Activated B cell treated with CpG ODN at 0.5 μM for 24 hours (primary cell): Measurements from ENCODE around the gene EBF3. TPM values are rescaled to one million over a fixed set of nuclear protein-coding genes. Genes with fewer than 3 reads are reported as not detected.

Experiments used
- ATAC-seq: fragments of 200-7000 bp; cut with Tn5 transposase; one replicate; pipeline ENCODE4 v1.10.0; 2021; ENCODE audit warnings: low read depth, mild to moderate bottlenecking, moderate library complexity
- CTCF ChIA-PET: fragments of 350-600 bp; sonication (Branson Sonifier 250); formaldehyde crosslinking; loops from one replicate; lab custom pipeline; 2021; ENCODE audit warnings: antibody characterized with exemption; lab: Charles Lee
- POLR2A ChIA-PET: fragments of 350-600 bp; sonication (Branson Sonifier 250); formaldehyde crosslinking; loops from one replicate; lab custom pipeline; 2021; ENCODE audit warnings: antibody characterized with exemption; lab: Charles Lee
- DNase-seq: peaks from one replicate; pipeline ENCODE4 v3.0.0; 2022
- H3K27ac Mint-ChIP-seq: one replicate; pipeline ENCODE4 v1.8.0; 2020; ENCODE audit warnings: mixed read lengths
- H3K27me3 Mint-ChIP-seq: one replicate; pipeline ENCODE4 v1.8.0; 2021; ENCODE audit warnings: mixed read lengths
- H3K36me3 Mint-ChIP-seq: one replicate; pipeline ENCODE4 v1.8.0; 2021; ENCODE audit warnings: low read depth, mixed read lengths
- H3K4me1 Mint-ChIP-seq: one replicate; pipeline ENCODE4 v1.8.0; 2021; ENCODE audit warnings: mixed read lengths
- H3K4me3 Mint-ChIP-seq: one replicate; pipeline ENCODE4 v1.8.0; 2020; ENCODE audit warnings: mild to moderate bottlenecking, mixed read lengths
- H3K9me3 Mint-ChIP-seq: one replicate; pipeline ENCODE4 v1.8.0; 2020; ENCODE audit warnings: mixed read lengths
- CTCF ChIP-seq: fragments of 200-600 bp; IDR thresholded peaks from one replicate; pipeline ENCODE4 v1.8.0; 2022; ENCODE audit warnings: antibody characterized with exemption, mild to moderate bottlenecking
- intact Hi-C: fragments of 100-400 bp; cut with micrococcal nuclease; formaldehyde crosslinking; loops from one replicate; pipeline ENCODE4 v1.15.1; 2024
- total RNA-seq: library from RNA; stranded (reverse); gene quantifications from 2 replicates; pipeline ENCODE4 v1.2.3, GENCODE V29; 2022

Gene EBF3
- total RNA-seq, 1 donor from 2014 or later = not detected

GRCh38 chr10:129849853-129850252, 114.2 kb downstream of the EBF3 start:
- H3K36me3 Mint-ChIP-seq = no peaks in the 10 kb centered on the region
- no peaks in the 10 kb centered on the region for H3K4me1 Mint-ChIP-seq
- no peak overlapping the region for H3K27ac Mint-ChIP-seq
- no peaks in the 10 kb centered on the region for H3K9me3 Mint-ChIP-seq
- ATAC-seq (no peak), DNase-seq (no peak)
- CTCF ChIA-PET = no interaction called here
- intact Hi-C loops = no loop called here
- TF ChIP-seq CTCF = no peak
- H3K27me3 Mint-ChIP-seq = peaks cover 3% of the 10 kb centered on the region
- POLR2A ChIA-PET = no interaction called here
- H3K4me3 Mint-ChIP-seq = no peak overlapping the region

DNA sequence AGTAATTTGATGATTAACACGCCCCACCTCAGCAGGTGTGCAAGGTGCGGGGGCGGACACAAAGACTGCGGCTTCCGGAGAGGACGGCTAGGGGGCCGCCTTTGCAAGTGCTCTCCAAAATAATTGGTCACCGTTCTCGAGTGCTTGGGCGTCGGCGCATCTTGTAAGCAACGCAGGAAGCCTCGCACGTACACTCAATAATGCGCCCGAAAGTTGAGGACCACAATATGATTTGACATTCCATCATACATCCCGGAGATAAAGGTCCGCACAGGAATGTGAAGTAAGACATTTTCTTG, 114.7 kb downstream of the EBF3 start:
- TF ChIP-seq CTCF = no peak

DNA sequence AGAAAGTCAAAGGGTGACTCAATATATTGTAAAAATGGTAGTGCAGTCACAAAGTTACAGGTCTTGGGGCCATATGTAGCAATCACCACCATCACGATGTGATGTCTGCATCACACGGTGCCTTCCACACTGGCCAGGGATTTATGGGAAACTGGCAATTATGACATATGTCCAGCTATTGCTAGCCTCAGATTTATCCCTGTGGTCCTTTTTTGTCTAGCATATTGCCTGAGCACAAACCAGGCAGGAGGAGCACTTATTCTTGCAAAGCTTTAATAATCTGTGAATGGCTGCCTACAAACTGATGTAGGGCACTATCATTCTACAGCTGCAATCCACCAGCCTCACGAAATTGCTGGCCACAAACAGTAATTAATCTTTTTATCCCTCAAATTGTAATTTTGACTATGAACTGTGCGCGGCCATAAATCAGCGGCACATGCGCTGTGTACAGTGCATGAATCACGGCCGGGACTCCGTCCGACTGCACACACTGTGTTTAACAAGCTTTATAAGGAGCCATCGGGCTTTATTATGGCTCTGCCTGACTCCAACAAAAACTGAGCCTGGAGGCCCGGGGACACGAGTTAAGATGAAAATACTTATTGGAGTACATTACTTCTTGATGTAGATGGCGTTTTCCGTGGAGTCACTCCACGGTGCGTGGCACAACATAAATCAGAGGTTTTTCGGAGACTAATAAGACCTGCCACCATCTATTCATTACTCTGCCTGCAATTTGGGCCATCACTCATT, 115.2 kb downstream of the EBF3 start:
- H3K27ac Mint-ChIP-seq = no peak overlapping the region
- H3K4me1 Mint-ChIP-seq = no peaks in the 10 kb centered on the region
- H3K9me3 Mint-ChIP-seq = no peaks in the 10 kb centered on the region
- POLR2A ChIA-PET = no interaction called here
- no peaks in the 10 kb centered on the region for H3K36me3 Mint-ChIP-seq
- H3K4me3 Mint-ChIP-seq = no peak overlapping the region
- intact Hi-C loops = no loop called here
- TF ChIP-seq CTCF = no peak
- peaks cover 3% of the 10 kb centered on the region for H3K27me3 Mint-ChIP-seq
- no peak for ATAC-seq
- CTCF ChIA-PET = no interaction called here
- DNase-seq = no peak

More for the DNA sequence above, 114.7 kb downstream of the EBF3 start:
- H3K4me1 Mint-ChIP-seq = no peaks in the 10 kb centered on the region
- ChIA-PET POLR2A (no interaction called here), CTCF (no interaction called here)
- ATAC-seq = no peak
- no peak overlapping the region for H3K4me3 Mint-ChIP-seq
- no peak for DNase-seq
- peaks cover 3% of the 10 kb centered on the region for H3K27me3 Mint-ChIP-seq
- H3K27ac Mint-ChIP-seq = no peak overlapping the region
- H3K36me3 Mint-ChIP-seq = no peaks in the 10 kb centered on the region
- no peaks in the 10 kb centered on the region for H3K9me3 Mint-ChIP-seq
- intact Hi-C loops = no loop called here

DNA sequence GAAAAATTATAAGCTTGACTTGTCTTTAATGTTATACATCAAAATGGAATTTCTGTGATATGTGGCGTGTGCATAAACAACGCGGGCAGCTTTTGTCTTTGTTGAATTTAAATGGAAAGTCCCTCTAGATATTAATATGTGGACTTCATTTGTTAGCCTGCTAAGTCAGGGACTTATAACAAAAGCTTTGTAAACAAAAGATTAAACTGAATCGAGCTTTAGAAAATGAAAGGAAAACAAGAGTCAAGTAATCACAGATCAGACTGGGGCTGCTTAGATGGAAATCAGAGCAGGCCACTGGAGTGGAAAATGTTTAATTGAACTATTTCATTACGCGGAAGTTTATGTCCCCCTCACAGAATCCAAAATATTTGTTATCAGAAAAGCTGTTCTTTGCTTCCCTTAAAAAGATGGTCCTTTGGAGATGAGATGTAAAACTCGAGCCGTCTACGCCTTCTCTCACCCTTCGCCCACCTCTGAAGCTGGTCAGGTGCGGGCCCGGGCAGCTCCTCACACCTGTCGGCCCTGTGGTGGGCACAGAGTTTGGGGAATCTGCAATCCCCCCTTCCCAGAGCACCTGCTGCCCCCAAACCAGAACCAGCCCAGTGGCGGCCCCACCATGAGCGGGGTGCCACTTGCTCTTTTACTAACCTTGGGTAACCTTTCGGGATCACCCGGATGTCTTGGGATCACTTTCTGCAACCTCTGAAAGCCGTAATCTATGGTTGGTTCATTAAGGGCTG, 116.2 kb downstream of the EBF3 start:
- H3K4me3 Mint-ChIP-seq = no peak overlapping the region
- peaks cover 3% of the 10 kb centered on the region for H3K27me3 Mint-ChIP-seq
- CTCF ChIA-PET = no interaction called here
- no peaks in the 10 kb centered on the region for H3K36me3 Mint-ChIP-seq
- DNase-seq (no peak), ATAC-seq (no peak)
- POLR2A ChIA-PET = no interaction called here
- H3K9me3 Mint-ChIP-seq = no peaks in the 10 kb centered on the region
- intact Hi-C loops = no loop called here
- TF ChIP-seq CTCF = no peak
- H3K27ac Mint-ChIP-seq = no peak overlapping the region
- H3K4me1 Mint-ChIP-seq = no peaks in the 10 kb centered on the region

- Mint-ChIP-seq H3K27ac (no peak overlapping the region), H3K9me3 (no peaks in the 10 kb centered on the region), H3K4me1 (no peaks in the 10 kb centered on the region), H3K27me3 (peaks cover 3% of the 10 kb centered on the region), H3K36me3 (no peaks in the 10 kb centered on the region), H3K4me3 (no peak overlapping the region)
- POLR2A ChIA-PET = no interaction called here
- DNase-seq (no peak), ATAC-seq (no peak)
- TF ChIP-seq CTCF = no peak
- intact Hi-C loops = no loop called here
- CTCF ChIA-PET = no interaction called here
These were observed 117.1 kb downstream of the EBF3 start for GRCh38 chr10:129846991-129847391.
